Uterus (tissue), 2 donors: ENCODE data around the gene USHBP1.

Experiments
- CTCF ChIP-seq, 4 experiments: fragments of 200-600 bp in 2 of 4; fragments of 450-650 bp in 2 of 4; sonication (generic) in 2 of 4; IDR thresholded peaks; one replicate each; pipeline ENCODE4 v1.5.1; 2016 to 2019; ENCODE audit warnings: antibody characterized with exemption in 4 of 4, mild to moderate bottlenecking in 2 of 4, moderate library complexity in 1 of 4
- POLR2A ChIP-seq, 2 donors: fragments of 450-650 bp; IDR thresholded peaks; one replicate each; pipeline ENCODE4 v1.6.1; 2016; ENCODE audit warnings: antibody characterized with exemption in 2 of 2, mild to moderate bottlenecking in 1 of 2, moderate library complexity in 1 of 2

GRCh38 chr19:17304386-17305215, 40.1 kb upstream of the USHBP1 start:
- TF ChIP-seq CTCF (IDR thresholded peaks at IDR 0.05) (no peak), POLR2A (IDR thresholded peaks at IDR 0.05) (no peak)
